Stimulated activated CD4-positive, alpha-beta T cell treated with anti-CD3 and anti-CD28 coated beads, TNF-alpha, amount 100 ng/mL, for 4 hours (primary cell): ENCODE data around the gene CCDC122.
A peak's percentile ranks its signal among the peaks of the same experiment; 100 is the strongest.

Experiments
- DNase-seq, 3 experiments: peaks; one replicate each; pipeline ENCODE4 v3.0.0-alpha.2; 2020; ENCODE audit warnings: low read depth in 3 of 3

Gene CCDC122

GRCh38 chr13:43878892-43879754, at the start of gene CCDC122:
Gene CCDC122, minus strand, starts transcription at chr13:43879740. Its CDS starts 10,364 bp downstream, at chr13:43869376.
- peak; percentile 52 to 73 (median 64) for DNase-seq

- DNase-seq: no peak
Observed at GRCh38 chr13:43924549-43925245, 45.2 kb upstream of the CCDC122 start.

GRCh38 chr13:43920965-43921674, 41.6 kb upstream of the CCDC122 start:
- DNase-seq: no peak

GRCh38 chr13:43918636-43919035, 39.1 kb upstream of the CCDC122 start:
- DNase-seq: no peak

- no peak for DNase-seq
Observed at GRCh38 chr13:43916828-43917227, 37.3 kb upstream of the CCDC122 start.

- DNase-seq: no peak
Observed at GRCh38 chr13:43915451-43915850, 35.9 kb upstream of the CCDC122 start.

- no peak for DNase-seq
Observed at GRCh38 chr13:43911871-43912270, 32.3 kb upstream of the CCDC122 start.

- DNase-seq: no peak
Observed at GRCh38 chr13:43911278-43911677, 31.7 kb upstream of the CCDC122 start.

GRCh38 chr13:43910856-43911255, 31.3 kb upstream of the CCDC122 start:
- no peak for DNase-seq

- DNase-seq: no peak
Observed at GRCh38 chr13:43908156-43909126, 28.9 kb upstream of the CCDC122 start.

- DNase-seq: no peak
Observed at GRCh38 chr13:43905435-43906031, 26.0 kb upstream of the CCDC122 start.

- no peak for DNase-seq
Observed at GRCh38 chr13:43895940-43896339, 16.4 kb upstream of the CCDC122 start.

- DNase-seq: no peak
Observed at GRCh38 chr13:43894438-43894837, 14.9 kb upstream of the CCDC122 start.

GRCh38 chr13:43884222-43884621, 4.7 kb upstream of the CCDC122 start:
- no peak for DNase-seq

- DNase-seq: no peak
Observed at GRCh38 chr13:43883631-43884030, 4.1 kb upstream of the CCDC122 start.

- no peak for DNase-seq
Observed at GRCh38 chr13:43881580-43881979, 2.0 kb upstream of the CCDC122 start.

GRCh38 chr13:43880926-43881325, 1.4 kb upstream of the CCDC122 start:
- no peak for DNase-seq

GRCh38 chr13:43880214-43880855, 795 bp upstream of the CCDC122 start:
- no peak for DNase-seq

- peak in 1 of 3 experiments; percentile 49 for DNase-seq
Observed at GRCh38 chr13:43879755-43880181, 228 bp upstream of the CCDC122 start, which contains the start of gene LACC1. Gene LACC1, plus strand, starts transcription at chr13:43879904. Its CDS starts 1,082 bp downstream, at chr13:43880986.

- DNase-seq: no peak
Observed at GRCh38 chr13:43877766-43878165, 1.8 kb downstream of the CCDC122 start.
